ENCODE measurements around the gene SKIC8. TPM values are rescaled to one million over a fixed set of nuclear protein-coding genes. Genes with fewer than 3 reads are reported as not detected.
"Not testable (repeated sequence)": the region's sequence is repeated elsewhere in the genome, so short reads cannot be mapped to it uniquely, and the experiment has no call there.

Gene SKIC8
- total RNA-seq, 4 donors from 2014 or later = 29.4 to 85.0 (median 62.9) TPM

DNA sequence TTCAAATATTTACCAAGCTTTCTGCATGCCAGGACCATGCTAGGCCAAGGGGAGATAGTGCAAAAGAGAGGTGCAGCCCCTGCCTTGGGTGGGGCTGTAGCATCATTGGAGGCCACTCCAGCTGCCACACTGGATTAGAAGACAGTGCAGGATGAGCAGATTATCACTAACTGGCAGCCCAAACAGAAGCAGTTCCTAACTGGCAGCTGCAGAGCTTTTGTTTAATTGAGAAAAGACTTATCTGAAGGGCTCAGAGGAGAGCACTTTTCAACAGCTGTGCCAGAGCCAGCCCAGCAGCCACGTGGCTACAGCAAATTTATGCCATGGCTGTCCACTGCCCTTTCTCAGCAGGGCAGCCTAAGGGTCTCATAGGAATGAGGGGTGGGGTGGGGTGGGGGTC lies 51.5 kb downstream of the SKIC8 start:
- TF ChIP-seq, protein P1, sequence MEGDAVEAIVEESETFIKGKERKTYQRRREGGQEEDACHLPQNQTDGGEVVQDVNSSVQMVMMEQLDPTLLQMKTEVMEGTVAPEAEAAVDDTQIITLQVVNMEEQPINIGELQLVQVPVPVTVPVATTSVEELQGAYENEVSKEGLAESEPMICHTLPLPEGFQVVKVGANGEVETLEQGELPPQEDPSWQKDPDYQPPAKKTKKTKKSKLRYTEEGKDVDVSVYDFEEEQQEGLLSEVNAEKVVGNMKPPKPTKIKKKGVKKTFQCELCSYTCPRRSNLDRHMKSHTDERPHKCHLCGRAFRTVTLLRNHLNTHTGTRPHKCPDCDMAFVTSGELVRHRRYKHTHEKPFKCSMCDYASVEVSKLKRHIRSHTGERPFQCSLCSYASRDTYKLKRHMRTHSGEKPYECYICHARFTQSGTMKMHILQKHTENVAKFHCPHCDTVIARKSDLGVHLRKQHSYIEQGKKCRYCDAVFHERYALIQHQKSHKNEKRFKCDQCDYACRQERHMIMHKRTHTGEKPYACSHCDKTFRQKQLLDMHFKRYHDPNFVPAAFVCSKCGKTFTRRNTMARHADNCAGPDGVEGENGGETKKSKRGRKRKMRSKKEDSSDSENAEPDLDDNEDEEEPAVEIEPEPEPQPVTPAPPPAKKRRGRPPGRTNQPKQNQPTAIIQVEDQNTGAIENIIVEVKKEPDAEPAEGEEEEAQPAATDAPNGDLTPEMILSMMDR (IDR thresholded peaks at IDR 0.05) = no peak
- TF ChIP-seq POLR2A (IDR thresholded peaks at IDR 0.05) = no peak
- Histone ChIP-seq H3K9me3 (no peaks in the 10 kb centered on the region), H3K4me3 (no peak overlapping the region), H3K27ac (no peak overlapping the region), H3K4me1 (no peaks in the 10 kb centered on the region), H3K36me3 (no peaks in the 10 kb centered on the region), H3K27me3 (no peaks in the 10 kb centered on the region)
- intact Hi-C loops (cut with DNase I; ENCODE audit: low total_unique reads) = no loop called here
- no peak for DNase-seq

DNA sequence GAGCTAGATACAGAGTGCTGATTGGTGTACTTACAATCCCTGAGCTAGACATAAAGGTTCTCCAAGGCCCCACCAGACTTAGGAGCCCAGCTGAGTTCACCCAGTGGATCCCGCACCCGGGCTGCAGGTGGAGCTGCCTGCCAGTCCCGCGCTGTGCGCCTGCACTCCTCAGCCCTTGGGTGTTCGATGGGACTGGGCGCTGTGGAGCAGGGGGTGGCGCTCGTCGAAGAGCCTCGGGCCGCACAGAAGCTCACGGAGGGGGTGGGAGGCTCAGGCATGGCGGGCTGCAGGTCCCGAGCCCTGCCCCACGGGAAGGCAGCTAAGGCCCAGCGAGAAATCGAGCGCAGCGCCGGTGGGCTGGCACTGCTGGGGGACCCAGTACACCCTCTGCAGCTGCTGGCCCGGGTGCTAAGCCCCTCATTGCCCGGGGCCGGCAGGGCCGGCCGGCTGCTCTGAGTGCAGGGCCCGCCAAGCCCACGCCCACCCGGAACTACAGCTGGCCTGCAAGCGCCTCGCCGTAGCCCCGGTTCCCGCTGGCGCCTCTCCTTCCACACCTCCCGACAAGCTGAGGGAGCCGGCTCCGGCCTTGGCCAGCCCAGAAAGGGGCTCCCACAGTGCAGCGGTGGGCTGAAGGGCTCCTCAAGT lies 53.3 kb downstream of the SKIC8 start:
- H3K27ac ChIP-seq; H3K36me3 ChIP-seq; H3K4me3 ChIP-seq; H3K4me1 ChIP-seq; H3K9me3 ChIP-seq; H3K27me3 ChIP-seq; DNase-seq; intact Hi-C loops (cut with DNase I; ENCODE audit: low total_unique reads): not testable (repeated sequence)

DNA sequence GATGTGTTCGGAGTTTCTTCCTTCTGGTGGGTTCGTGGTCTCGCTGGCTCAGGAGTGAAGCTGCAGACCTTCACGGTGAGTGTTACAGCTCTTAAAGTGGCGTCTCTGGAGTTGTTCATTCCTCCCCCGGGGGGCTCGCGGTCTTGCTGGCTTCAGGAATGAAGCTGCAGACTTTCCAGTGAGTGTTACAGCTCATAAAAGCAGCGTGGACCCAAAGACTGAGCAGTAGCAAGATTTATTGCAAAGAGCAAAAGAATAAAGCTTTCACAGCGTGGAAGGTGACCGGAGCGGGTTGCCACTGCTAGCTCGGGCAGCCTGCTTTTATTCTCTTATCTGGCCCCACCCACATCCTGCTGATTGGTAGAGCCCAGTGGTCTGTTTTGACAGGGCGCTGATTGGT lies 54.0 kb downstream of the SKIC8 start:
- DNase-seq; H3K27ac ChIP-seq; H3K4me1 ChIP-seq; H3K27me3 ChIP-seq; H3K4me3 ChIP-seq; intact Hi-C loops (cut with DNase I; ENCODE audit: low total_unique reads); H3K36me3 ChIP-seq; H3K9me3 ChIP-seq: not testable (repeated sequence)

DNA sequence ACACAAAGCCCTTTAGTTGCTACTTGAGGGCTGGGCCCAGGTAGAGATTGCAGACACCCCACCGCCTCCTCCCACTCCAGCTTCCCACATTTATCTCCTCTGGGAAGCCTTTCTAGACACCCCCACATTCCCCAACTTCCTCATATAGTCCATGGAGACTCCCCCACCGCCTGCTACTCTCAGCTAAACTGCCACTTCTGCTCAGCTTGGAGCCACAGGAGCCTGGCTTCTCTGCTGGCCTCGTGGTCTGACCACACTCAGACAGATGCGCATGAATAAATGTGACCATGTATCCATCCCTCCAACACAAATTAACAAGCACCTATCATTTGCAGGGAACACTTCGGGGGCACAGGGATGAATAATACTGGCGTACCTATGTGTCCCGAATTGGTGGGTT lies 54.5 kb downstream of the SKIC8 start:
- no peaks in the 10 kb centered on the region for H3K36me3 ChIP-seq
- no peaks in the 10 kb centered on the region for H3K27me3 ChIP-seq
- H3K4me3 ChIP-seq = no peak overlapping the region
- no peak for TF ChIP-seq POLR2A (IDR thresholded peaks at IDR 0.05)
- TF ChIP-seq, protein P1 (IDR thresholded peaks at IDR 0.05) = no peak
- intact Hi-C loops (cut with DNase I; ENCODE audit: low total_unique reads) = loop anchor here (5.0 kb wide), 1 partner anchor 133 kb away; no protein-coding TSS in a partner anchor
- DNase-seq = no peak
- H3K4me1 ChIP-seq = no peaks in the 10 kb centered on the region
- H3K27ac ChIP-seq = no peak overlapping the region
- H3K9me3 ChIP-seq = no peaks in the 10 kb centered on the region

DNA sequence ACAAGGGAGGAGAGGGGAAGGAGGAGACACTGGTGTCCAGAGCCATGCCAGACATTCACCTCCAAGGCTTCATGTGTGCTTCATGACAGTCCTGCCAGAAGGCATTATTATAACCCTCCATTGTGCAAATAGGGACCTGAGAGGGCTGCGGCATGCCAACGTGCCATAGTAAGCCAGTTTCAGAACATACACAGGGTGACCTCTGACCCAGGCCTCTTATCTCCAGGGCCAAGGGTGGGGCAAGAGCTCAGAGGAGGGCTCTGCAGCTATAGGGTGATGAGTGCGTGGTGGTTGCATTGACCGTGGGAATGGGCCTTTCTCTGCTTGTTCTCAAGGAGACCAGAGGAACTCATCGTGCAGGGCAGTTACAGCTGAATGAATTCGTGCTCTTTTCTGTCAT lies 55.3 kb downstream of the SKIC8 start:
- no peaks in the 10 kb centered on the region for H3K27me3 ChIP-seq
- no peaks in the 10 kb centered on the region for H3K4me1 ChIP-seq
- H3K36me3 ChIP-seq = no peaks in the 10 kb centered on the region
- TF ChIP-seq, protein P1 (IDR thresholded peaks at IDR 0.05) = no peak
- TF ChIP-seq POLR2A (IDR thresholded peaks at IDR 0.05) = no peak
- intact Hi-C loops (cut with DNase I; ENCODE audit: low total_unique reads) = loop anchor here (5.0 kb wide), 1 partner anchor 132 kb away; no protein-coding TSS in a partner anchor
- H3K9me3 ChIP-seq = no peaks in the 10 kb centered on the region
- H3K27ac ChIP-seq = no peak overlapping the region
- no peak overlapping the region for H3K4me3 ChIP-seq
- no peak for DNase-seq

DNA sequence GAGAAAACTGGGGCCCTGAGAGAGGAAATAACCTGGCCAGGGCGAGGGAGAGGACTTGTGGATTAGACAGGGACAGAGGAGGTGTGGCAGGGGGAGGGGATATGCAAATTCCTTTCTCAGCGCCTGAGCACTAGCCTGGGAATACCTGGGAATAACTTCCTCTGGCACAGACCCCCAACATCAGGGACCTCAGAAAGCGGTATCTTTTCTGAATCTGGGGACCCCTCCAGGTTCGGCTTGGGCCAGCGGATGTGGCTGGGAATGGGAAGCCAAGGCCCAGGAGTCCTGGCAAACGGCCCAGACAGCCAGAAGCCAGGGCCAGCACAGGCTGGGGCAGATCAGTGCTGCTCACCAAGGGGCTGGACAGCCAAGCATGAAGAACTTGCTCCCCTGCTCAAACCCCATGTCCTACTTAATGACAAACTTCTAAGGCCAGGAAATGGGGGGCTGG lies 55.9 kb downstream of the SKIC8 start:
- no peak overlapping the region for H3K27ac ChIP-seq
- H3K36me3 ChIP-seq = no peaks in the 10 kb centered on the region
- DNase-seq = no peak
- H3K27me3 ChIP-seq = no peaks in the 10 kb centered on the region
- TF ChIP-seq, protein P1 (IDR thresholded peaks at IDR 0.05) = no peak
- TF ChIP-seq POLR2A (IDR thresholded peaks at IDR 0.05) = no peak
- H3K4me1 ChIP-seq = no peaks in the 10 kb centered on the region
- intact Hi-C loops (cut with DNase I; ENCODE audit: low total_unique reads) = loop anchor here (5.0 kb wide), 1 partner anchor 131 kb away; no protein-coding TSS in a partner anchor
- no peak overlapping the region for H3K4me3 ChIP-seq
- no peaks in the 10 kb centered on the region for H3K9me3 ChIP-seq
